HEK293 (cell line): ENCODE results near the gene LYST.

Source experiments
- CTCF ChIA-PET: fragments of 350-600 bp; formaldehyde crosslinking; extraction: SDS; loops from one replicate; lab custom pipeline; 2021; ENCODE audit warnings: antibody characterized with exemption; lab: Yijun Ruan, JAX
- POLR2A ChIA-PET: fragments of 300-600 bp; formaldehyde crosslinking; extraction: SDS; loops from one replicate; lab custom pipeline; 2020; ENCODE audit warnings: antibody characterized with exemption, inconsistent platforms; lab: Yijun Ruan, JAX
- H3K27ac ChIP-seq: fragments of 200-500 bp; sonication (Bioruptor generic); 2 replicates; pipeline ENCODE4 v1.5.1; 2014; ENCODE audit warnings: low read depth, low read length, control low read depth, inconsistent platforms; ENCODE audit errors: extremely low read depth
- H3K36me3 ChIP-seq, 2 experiments: fragments of 200-500 bp in 1 of 2; sonication (Bioruptor generic) in 1 of 2; 1 replicate in 1 of 2; 2 replicates in 1 of 2; pipeline ENCODE4 v1.5.1; 2014 to 2017; ENCODE audit warnings: inconsistent platforms in 2 of 2, low read length in 2 of 2; ENCODE audit not compliant: control insufficient read depth in 2 of 2, insufficient read depth in 1 of 2
- H3K4me1 ChIP-seq: fragments of 200-500 bp; sonication (Bioruptor generic); 2 replicates; pipeline ENCODE4 v1.5.1; 2014; ENCODE audit warnings: mild to moderate bottlenecking, low read length, inconsistent platforms; ENCODE audit not compliant: control insufficient read depth, insufficient read depth
- H3K4me3 ChIP-seq: 2 replicates; pipeline ENCODE4 v1.5.1; 2011; ENCODE audit warnings: low read depth, mild to moderate bottlenecking, control low read depth, low read length, moderate library complexity
- H3K9me3 ChIP-seq: fragments of 200-500 bp; sonication (Bioruptor generic); 2 replicates; pipeline ENCODE4 v1.5.1; 2014; ENCODE audit warnings: low read depth, low read length, inconsistent platforms; ENCODE audit not compliant: control insufficient read depth, insufficient read depth
- BCL6B ChIP-seq: fragments of 450-650 bp; formaldehyde crosslinking; IDR thresholded peaks from 2 replicates; pipeline ENCODE4 v1.5.1; 2017; ENCODE audit warnings: missing biosample characterization, missing genetic modification characterization
- GLI4 ChIP-seq: fragments of 450-650 bp; formaldehyde crosslinking; IDR thresholded peaks from 2 replicates; pipeline ENCODE4 v1.5.1; 2016; ENCODE audit warnings: missing biosample characterization, missing genetic modification characterization
- GLIS1 ChIP-seq: fragments of 450-650 bp; formaldehyde crosslinking; IDR thresholded peaks from 2 replicates; pipeline ENCODE4 v1.5.1; 2016; ENCODE audit warnings: missing biosample characterization, missing genetic modification characterization
- HOXA7 ChIP-seq: sonication (generic); formaldehyde crosslinking; IDR thresholded peaks from 2 replicates; pipeline ENCODE4 v1.8.1; 2022; ENCODE audit warnings: missing genetic modification reagents, borderline replicate concordance
- KLF8 ChIP-seq: fragments of 450-650 bp; formaldehyde crosslinking; IDR thresholded peaks from 2 replicates; pipeline ENCODE4 v1.5.1; 2016; ENCODE audit warnings: missing biosample characterization, missing genetic modification characterization
- SP7 ChIP-seq: fragments of 450-650 bp; formaldehyde crosslinking; IDR thresholded peaks from 2 replicates; pipeline ENCODE4 v1.5.1; 2016; ENCODE audit warnings: missing biosample characterization, missing genetic modification characterization
- TSHZ1 ChIP-seq: fragments of 450-650 bp; formaldehyde crosslinking; IDR thresholded peaks from 2 replicates; pipeline ENCODE4 v1.5.1; 2016; ENCODE audit warnings: missing biosample characterization, missing genetic modification characterization, borderline replicate concordance
- ZBTB21 ChIP-seq: fragments of 450-650 bp; formaldehyde crosslinking; IDR thresholded peaks from 2 replicates; pipeline ENCODE4 v1.5.1; 2017; ENCODE audit warnings: missing biosample characterization, missing genetic modification characterization
- ZNF121 ChIP-seq: fragments of 450-650 bp; formaldehyde crosslinking; IDR thresholded peaks from 2 replicates; pipeline ENCODE4 v1.5.1; 2016; ENCODE audit warnings: missing biosample characterization, missing genetic modification characterization
- ZNF146 ChIP-seq: fragments of 450-650 bp; formaldehyde crosslinking; IDR thresholded peaks from 2 replicates; pipeline ENCODE4 v1.5.1; 2016; ENCODE audit warnings: missing biosample characterization, missing genetic modification characterization
- ZNF155 ChIP-seq: fragments of 450-650 bp; formaldehyde crosslinking; IDR thresholded peaks from 2 replicates; pipeline ENCODE4 v1.5.1; 2016; ENCODE audit warnings: missing biosample characterization, missing genetic modification characterization
- ZNF202 ChIP-seq: fragments of 450-650 bp; formaldehyde crosslinking; IDR thresholded peaks from 2 replicates; pipeline ENCODE4 v1.5.1; 2016; ENCODE audit warnings: missing biosample characterization, missing genetic modification characterization, borderline replicate concordance
- ZNF248 ChIP-seq: fragments of 450-650 bp; formaldehyde crosslinking; IDR thresholded peaks from 2 replicates; pipeline ENCODE4 v1.5.1; 2017; ENCODE audit warnings: missing biosample characterization, missing genetic modification characterization
- ZNF514 ChIP-seq: fragments of 450-650 bp; formaldehyde crosslinking; IDR thresholded peaks from 2 replicates; pipeline ENCODE4 v1.5.1; 2016; ENCODE audit warnings: missing biosample characterization, missing genetic modification characterization
- ZNF549 ChIP-seq: fragments of 450-650 bp; IDR thresholded peaks from 2 replicates; pipeline ENCODE4 v1.5.1; 2018; ENCODE audit warnings: missing biosample characterization, missing genetic modification characterization, mild to moderate bottlenecking, inconsistent platforms, moderate library complexity
- ZNF629 ChIP-seq: fragments of 450-650 bp; formaldehyde crosslinking; IDR thresholded peaks from 2 replicates; pipeline ENCODE4 v1.5.1; 2017; ENCODE audit warnings: missing biosample characterization, missing genetic modification characterization
- ZNF645 ChIP-seq: fragments of 450-650 bp; formaldehyde crosslinking; IDR thresholded peaks from 2 replicates; pipeline ENCODE4; 2016; ENCODE audit warnings: missing biosample characterization, missing genetic modification characterization
- ZNF664 ChIP-seq: fragments of 450-650 bp; formaldehyde crosslinking; IDR thresholded peaks from 2 replicates; pipeline ENCODE4 v1.5.1; 2016; ENCODE audit warnings: missing biosample characterization, missing genetic modification characterization
- ZNF768 ChIP-seq: fragments of 450-650 bp; formaldehyde crosslinking; IDR thresholded peaks from 2 replicates; pipeline ENCODE4 v1.5.1; 2018; ENCODE audit warnings: missing biosample characterization, mild to moderate bottlenecking, missing genetic modification characterization
- TF ChIP-seq, protein P1 (sequence below): fragments of 450-650 bp; formaldehyde crosslinking; IDR thresholded peaks from 2 replicates; pipeline ENCODE4 v1.5.1; 2016; ENCODE audit warnings: missing biosample characterization, missing genetic modification characterization

Gene LYST

GRCh38 chr1:235689356-235689755, 177.3 kb downstream of the LYST start:
- Histone ChIP-seq H3K36me3 (peaks cover 5 to 9% of the 10 kb centered on the region in 2 experiments; a peak in 2 of 3 replicates), H3K9me3 (no peaks in the 10 kb centered on the region)
- no peak for TF ChIP-seq SP7 (tag by site-specific recombination)
- no peak for TF ChIP-seq ZNF549
- no peak for TF ChIP-seq KLF8 (tag by site-specific recombination)
- TF ChIP-seq ZNF514 (tag by site-specific recombination): no peak
- TF ChIP-seq ZNF645 (tag by site-specific recombination): no peak
- no peak for TF ChIP-seq ZNF121 (tag by site-specific recombination)
- no peak for TF ChIP-seq ZNF629 (tag by site-specific recombination)
- TF ChIP-seq TSHZ1: no peak
- no peak for TF ChIP-seq ZNF664 (tag by site-specific recombination)
- no peak for TF ChIP-seq ZNF768
- TF ChIP-seq ZNF202 (tag by site-specific recombination): no peak
- no peak for TF ChIP-seq GLIS1 (tag by site-specific recombination)
- no peak for TF ChIP-seq ZNF155 (tag by site-specific recombination)
- TF ChIP-seq HOXA7 (CRISPR knock-in tag): no peak
- TF ChIP-seq GLI4 (tag by site-specific recombination): no peak
- TF ChIP-seq ZNF248 (tag by site-specific recombination): no peak
- TF ChIP-seq ZBTB21 (tag by site-specific recombination): no peak
- TF ChIP-seq, protein P1, sequence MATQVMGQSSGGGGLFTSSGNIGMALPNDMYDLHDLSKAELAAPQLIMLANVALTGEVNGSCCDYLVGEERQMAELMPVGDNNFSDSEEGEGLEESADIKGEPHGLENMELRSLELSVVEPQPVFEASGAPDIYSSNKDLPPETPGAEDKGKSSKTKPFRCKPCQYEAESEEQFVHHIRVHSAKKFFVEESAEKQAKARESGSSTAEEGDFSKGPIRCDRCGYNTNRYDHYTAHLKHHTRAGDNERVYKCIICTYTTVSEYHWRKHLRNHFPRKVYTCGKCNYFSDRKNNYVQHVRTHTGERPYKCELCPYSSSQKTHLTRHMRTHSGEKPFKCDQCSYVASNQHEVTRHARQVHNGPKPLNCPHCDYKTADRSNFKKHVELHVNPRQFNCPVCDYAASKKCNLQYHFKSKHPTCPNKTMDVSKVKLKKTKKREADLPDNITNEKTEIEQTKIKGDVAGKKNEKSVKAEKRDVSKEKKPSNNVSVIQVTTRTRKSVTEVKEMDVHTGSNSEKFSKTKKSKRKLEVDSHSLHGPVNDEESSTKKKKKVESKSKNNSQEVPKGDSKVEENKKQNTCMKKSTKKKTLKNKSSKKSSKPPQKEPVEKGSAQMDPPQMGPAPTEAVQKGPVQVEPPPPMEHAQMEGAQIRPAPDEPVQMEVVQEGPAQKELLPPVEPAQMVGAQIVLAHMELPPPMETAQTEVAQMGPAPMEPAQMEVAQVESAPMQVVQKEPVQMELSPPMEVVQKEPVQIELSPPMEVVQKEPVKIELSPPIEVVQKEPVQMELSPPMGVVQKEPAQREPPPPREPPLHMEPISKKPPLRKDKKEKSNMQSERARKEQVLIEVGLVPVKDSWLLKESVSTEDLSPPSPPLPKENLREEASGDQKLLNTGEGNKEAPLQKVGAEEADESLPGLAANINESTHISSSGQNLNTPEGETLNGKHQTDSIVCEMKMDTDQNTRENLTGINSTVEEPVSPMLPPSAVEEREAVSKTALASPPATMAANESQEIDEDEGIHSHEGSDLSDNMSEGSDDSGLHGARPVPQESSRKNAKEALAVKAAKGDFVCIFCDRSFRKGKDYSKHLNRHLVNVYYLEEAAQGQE (tag by site-specific recombination): no peak
- TF ChIP-seq ZNF146 (tag by site-specific recombination): no peak
- no peak for TF ChIP-seq BCL6B (tag by site-specific recombination)
- TF ChIP-seq, all 188 proteins: peak for 0
- no peak overlapping the region for H3K27ac ChIP-seq
- no peak overlapping the region for H3K4me3 ChIP-seq
- ChIA-PET CTCF (interaction anchor here (0.7 kb wide), 1 partner anchor 50 kb away, joined by 3 read pairs; no protein-coding TSS in a partner anchor), POLR2A (no interaction called here)
- H3K4me1 ChIP-seq: no peaks in the 10 kb centered on the region
